NB4 (cell line): ENCODE data around the gene PGGHG.

Source experiments
- CTCF ChIP-seq: IDR thresholded peaks from one replicate; pipeline ENCODE4 v1.5.1; 2012; ENCODE audit warnings: low read depth, low read length
- MAX ChIP-seq: IDR thresholded peaks from 2 replicates; pipeline ENCODE4 v1.6.1; 2011; ENCODE audit warnings: low read depth, low read length
- POLR2A ChIP-seq: IDR thresholded peaks from 2 replicates; pipeline ENCODE4 v1.6.1; 2011; ENCODE audit warnings: mild to moderate bottlenecking; ENCODE audit not compliant: insufficient read length; ENCODE audit errors: extremely low read depth

- no peak for TF ChIP-seq CTCF
- no peak for TF ChIP-seq POLR2A
- TF ChIP-seq MAX, result no peak
Measured at GRCh38 chr11:299081-299891, 10.4 kb downstream of the PGGHG start, which contains the start of gene IFITM5.
